Gastroesophageal sphincter (tissue), 4 donors: ENCODE data around the gene KCNB1. TPM values are rescaled to one million over a fixed set of nuclear protein-coding genes. Genes with fewer than 3 reads are reported as not detected.

Experiments
- ATAC-seq: fragments of 150-250 bp; one replicate; pipeline ENCODE4 v1.9.1; 2016; ENCODE audit warnings: mild to moderate bottlenecking, moderate library complexity
- H3K27ac ChIP-seq, 4 donors: fragments of 200-600 bp; sonication (generic) in 3 of 4; 1 replicate in 3 of 4; 2 replicates in 1 of 4; pipeline ENCODE4 v1.5.1; 2016 to 2019
- H3K27me3 ChIP-seq: fragments of 200-600 bp; sonication (generic); one replicate; pipeline ENCODE4 v1.5.1; 2019
- H3K36me3 ChIP-seq, 2 donors: fragments of 200-600 bp; sonication (generic); one replicate each; pipeline ENCODE4 v1.5.1; 2019; ENCODE audit warnings: control low read depth in 1 of 2
- H3K4me1 ChIP-seq, 3 donors: fragments of 200-600 bp; sonication (generic); 1 replicate in 2 of 3; 2 replicates in 1 of 3; pipeline ENCODE4 v1.5.1; 2016 to 2019; ENCODE audit warnings: control low read depth in 2 of 3
- H3K4me3 ChIP-seq, 2 donors: fragments of 200-600 bp; sonication (generic); one replicate each; pipeline ENCODE4 v1.5.1; 2019; ENCODE audit warnings: mild to moderate bottlenecking in 1 of 2, moderate library complexity in 1 of 2
- H3K9me3 ChIP-seq, 3 donors: fragments of 200-600 bp; sonication (generic); one replicate each; pipeline ENCODE4 v1.5.1; 2017 to 2019; ENCODE audit warnings: control low read depth in 2 of 3
- EP300 ChIP-seq: sonication (generic); formaldehyde crosslinking; IDR thresholded peaks from one replicate; pipeline ENCODE4 v1.6.1; 2017; ENCODE audit warnings: antibody characterized with exemption, mild to moderate bottlenecking
- POLR2A ChIP-seq, 2 donors: fragments of 450-650 bp; IDR thresholded peaks; one replicate each; pipeline ENCODE4 v1.6.1; 2017; ENCODE audit warnings: antibody characterized with exemption in 2 of 2, mild to moderate bottlenecking in 2 of 2, moderate library complexity in 1 of 2
- POLR2AphosphoS5 ChIP-seq: sonication (generic); formaldehyde crosslinking; IDR thresholded peaks from one replicate; pipeline ENCODE4 v1.6.1; 2017; ENCODE audit warnings: antibody characterized with exemption
- WGBS, 2 donors: methylation state at CpG; one replicate each; pipeline ENCODE4 v1.1.5; 2018; ENCODE audit warnings: low coverage in 1 of 2; 5-methylcytosine and 5-hydroxymethylcytosine counted together
- total RNA-seq, 4 donors: library from RNA; depleted of rRNA; stranded (reverse); fragments of >200 nt; gene quantifications; one replicate each; pipeline ENCODE4 v1.1.0, GENCODE V29; 2016
- TF ChIP-seq, protein P1 (sequence below), 4 experiments: fragments of 200-600 bp in 2 of 4; fragments of 450-650 bp in 2 of 4; sonication (generic) in 1 of 4; IDR thresholded peaks; one replicate each; pipeline ENCODE4 v1.5.1; 2017 to 2019; ENCODE audit warnings: antibody characterized with exemption in 4 of 4, mild to moderate bottlenecking in 2 of 4, moderate library complexity in 2 of 4

KCNB1 gene
- total RNA-seq, 4 donors from 2014 or later: 26.3 to 44.1 (median 38.0) TPM

DNA sequence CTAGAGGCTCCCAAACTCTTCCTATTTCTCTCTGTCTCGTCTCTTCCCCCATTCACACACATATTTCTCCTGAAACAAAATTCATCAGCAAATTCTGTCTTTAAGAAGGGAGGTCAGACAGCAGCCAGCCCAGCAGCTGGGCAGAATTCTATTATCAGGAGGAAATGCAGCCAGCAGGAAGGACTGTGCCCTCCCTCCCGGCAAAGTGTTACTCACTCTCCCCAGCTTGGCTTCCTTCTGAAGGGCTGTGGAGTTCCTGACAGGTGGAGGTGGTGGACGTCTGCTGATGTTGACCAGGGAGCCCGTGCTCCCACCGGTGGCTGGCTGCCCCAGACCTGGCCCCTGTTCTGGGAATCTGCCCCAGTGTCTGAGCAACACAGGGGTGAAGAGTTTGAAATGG is 37.3 kb downstream of the KCNB1 start:
- Histone ChIP-seq H3K4me3 (no peak overlapping the region), H3K4me1 (peaks cover 17 to 90% (median 40%) of the 10 kb centered on the region in 3 donors), H3K9me3 (no peaks in the 10 kb centered on the region), H3K36me3 (no peaks in the 10 kb centered on the region), H3K27ac (peak overlapping the region; percentile 83 to 88 (median 86)), H3K27me3 (no peaks in the 10 kb centered on the region)
- no peak for ATAC-seq
- WGBS, 2 donors: 0 to 50% methylated on average over 1 to 2 of the region's 5 CpGs
- no peak for TF ChIP-seq POLR2A (IDR thresholded peaks at IDR 0.05)
- TF ChIP-seq, protein P1, sequence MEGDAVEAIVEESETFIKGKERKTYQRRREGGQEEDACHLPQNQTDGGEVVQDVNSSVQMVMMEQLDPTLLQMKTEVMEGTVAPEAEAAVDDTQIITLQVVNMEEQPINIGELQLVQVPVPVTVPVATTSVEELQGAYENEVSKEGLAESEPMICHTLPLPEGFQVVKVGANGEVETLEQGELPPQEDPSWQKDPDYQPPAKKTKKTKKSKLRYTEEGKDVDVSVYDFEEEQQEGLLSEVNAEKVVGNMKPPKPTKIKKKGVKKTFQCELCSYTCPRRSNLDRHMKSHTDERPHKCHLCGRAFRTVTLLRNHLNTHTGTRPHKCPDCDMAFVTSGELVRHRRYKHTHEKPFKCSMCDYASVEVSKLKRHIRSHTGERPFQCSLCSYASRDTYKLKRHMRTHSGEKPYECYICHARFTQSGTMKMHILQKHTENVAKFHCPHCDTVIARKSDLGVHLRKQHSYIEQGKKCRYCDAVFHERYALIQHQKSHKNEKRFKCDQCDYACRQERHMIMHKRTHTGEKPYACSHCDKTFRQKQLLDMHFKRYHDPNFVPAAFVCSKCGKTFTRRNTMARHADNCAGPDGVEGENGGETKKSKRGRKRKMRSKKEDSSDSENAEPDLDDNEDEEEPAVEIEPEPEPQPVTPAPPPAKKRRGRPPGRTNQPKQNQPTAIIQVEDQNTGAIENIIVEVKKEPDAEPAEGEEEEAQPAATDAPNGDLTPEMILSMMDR (IDR thresholded peaks at IDR 0.05): no peak
- no peak for TF ChIP-seq EP300
- TF ChIP-seq POLR2AphosphoS5: no peak

DNA sequence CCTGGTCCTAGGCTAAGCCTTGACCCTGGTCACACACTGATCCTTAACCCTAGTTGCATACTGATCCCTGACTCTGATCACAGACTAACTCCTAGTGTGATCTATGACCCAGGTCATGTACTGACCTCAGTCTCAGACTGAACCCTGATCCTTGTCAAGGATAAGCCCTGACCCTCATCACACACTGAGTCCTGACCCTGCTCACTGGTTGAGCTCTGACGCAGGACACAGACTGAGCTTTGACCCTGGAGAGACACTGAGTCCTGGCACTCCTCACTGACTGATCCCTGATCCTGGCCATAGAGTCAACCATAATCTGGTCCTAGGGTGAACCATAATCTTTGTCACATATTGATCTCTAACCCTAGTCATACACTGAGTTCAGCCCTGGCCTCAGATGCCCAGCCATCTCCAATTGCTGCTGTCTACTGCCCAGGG is 37.9 kb downstream of the KCNB1 start:
- ATAC-seq: no peak
- no peak for TF ChIP-seq EP300
- TF ChIP-seq, protein P1 (IDR thresholded peaks at IDR 0.05): no peak
- TF ChIP-seq POLR2AphosphoS5: no peak
- TF ChIP-seq POLR2A (IDR thresholded peaks at IDR 0.05): no peak
- 80% methylated on average over 1 of the region's 1 CpG; no CpG with 5 or more reads in 1 of the 2 donors for WGBS, 2 donors
- H3K27ac ChIP-seq: peak overlapping the region; percentile 83 to 88 (median 86)
- no peaks in the 10 kb centered on the region for H3K36me3 ChIP-seq
- H3K4me1 ChIP-seq: peaks cover 17 to 90% (median 40%) of the 10 kb centered on the region in 3 donors
- no peaks in the 10 kb centered on the region for H3K27me3 ChIP-seq
- H3K4me3 ChIP-seq: no peak overlapping the region
- no peaks in the 10 kb centered on the region for H3K9me3 ChIP-seq

DNA sequence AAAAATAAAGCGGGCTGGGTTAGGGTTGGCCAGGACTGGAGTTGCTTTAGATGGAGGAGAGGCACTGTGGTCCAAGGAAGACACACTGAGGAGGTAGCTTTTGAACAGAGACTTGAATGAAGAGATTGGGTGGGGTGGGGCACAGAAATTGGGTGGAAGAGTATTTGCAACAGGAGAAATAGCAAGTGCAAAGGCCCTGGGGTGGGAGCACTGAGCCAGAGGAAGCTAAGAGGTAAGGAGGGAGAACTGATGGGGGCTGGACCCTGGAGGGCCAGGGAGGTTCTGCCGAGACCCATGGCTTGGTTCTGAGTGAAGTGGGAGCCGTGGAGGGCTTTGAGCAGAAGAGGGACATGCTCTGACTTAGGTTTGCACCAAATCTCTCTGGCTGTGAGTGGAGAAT is 45.4 kb downstream of the KCNB1 start:
- Histone ChIP-seq H3K27me3 (no peaks in the 10 kb centered on the region), H3K27ac (no peak overlapping the region), H3K4me3 (no peak overlapping the region), H3K9me3 (no peaks in the 10 kb centered on the region), H3K36me3 (no peaks in the 10 kb centered on the region), H3K4me1 (peaks cover 0 to 45% (median 0%) of the 10 kb centered on the region in 3 donors)
- ATAC-seq: no peak
- WGBS, 2 donors: 88 to 100% methylated on average over 2 to 3 of the region's 3 CpGs
- TF ChIP-seq, protein P1 (IDR thresholded peaks at IDR 0.05): no peak
- no peak for TF ChIP-seq POLR2A (IDR thresholded peaks at IDR 0.05)
- no peak for TF ChIP-seq EP300
- no peak for TF ChIP-seq POLR2AphosphoS5

DNA sequence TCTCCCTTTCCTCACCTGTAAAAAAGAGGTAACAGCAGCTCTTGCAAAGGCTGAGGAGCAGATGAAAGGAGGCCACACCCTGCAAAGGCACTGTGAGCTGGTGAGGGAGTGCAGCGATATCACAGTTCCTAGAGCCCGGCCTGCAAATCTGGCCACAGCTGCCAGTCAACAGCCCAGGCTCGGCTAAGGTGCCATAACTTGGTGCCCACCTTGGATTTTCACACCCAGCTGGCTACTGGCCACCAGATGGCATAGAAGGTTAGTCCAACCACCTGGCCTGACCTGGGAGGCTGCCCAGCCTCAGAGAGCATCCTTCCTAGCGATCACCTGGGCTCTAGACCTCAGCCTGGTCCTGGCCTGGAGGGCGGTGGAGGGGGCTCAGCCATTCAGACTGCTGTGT is 46.8 kb downstream of the KCNB1 start:
- 100% methylated on average over 2 of the region's 5 CpGs; no CpG with 5 or more reads in 1 of the 2 donors for WGBS, 2 donors

DNA sequence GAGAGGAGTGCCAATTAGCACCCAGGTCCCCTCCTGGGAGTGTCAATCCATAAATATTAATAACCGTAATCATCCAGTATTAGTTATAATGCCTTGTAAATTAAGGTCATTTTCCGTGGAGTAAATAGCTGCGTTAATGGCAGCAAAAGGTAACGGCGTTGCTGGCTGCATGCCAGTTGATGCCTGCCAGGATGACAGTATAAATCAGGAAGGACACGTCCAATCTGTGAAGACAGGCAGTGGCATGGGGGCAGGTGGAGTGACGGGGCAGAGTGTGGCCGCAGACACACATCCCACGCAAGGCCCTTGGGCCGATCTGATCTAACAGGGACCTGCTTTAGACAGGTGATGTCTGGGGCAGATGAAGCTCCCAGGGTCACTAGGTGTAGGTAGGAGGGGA is 49.1 kb downstream of the KCNB1 start:
- Histone ChIP-seq H3K4me1 (peaks cover 0 to 18% (median 0%) of the 10 kb centered on the region in 3 donors), H3K27me3 (no peaks in the 10 kb centered on the region), H3K4me3 (no peak overlapping the region), H3K36me3 (no peaks in the 10 kb centered on the region), H3K9me3 (no peaks in the 10 kb centered on the region), H3K27ac (peak overlapping the region in 2 of 4 donors; percentile 20 to 56)
- TF ChIP-seq POLR2A (IDR thresholded peaks at IDR 0.05): no peak
- TF ChIP-seq, protein P1 (IDR thresholded peaks at IDR 0.05): no peak
- TF ChIP-seq EP300: no peak
- no peak for TF ChIP-seq POLR2AphosphoS5
- no peak for ATAC-seq
- 38 to 69% methylated on average over 1 to 10 of the region's 10 CpGs for WGBS, 2 donors

More for the DNA sequence above, 46.8 kb downstream of the KCNB1 start:
- no peaks in the 10 kb centered on the region for H3K9me3 ChIP-seq
- H3K27ac ChIP-seq: no peak overlapping the region
- no peaks in the 10 kb centered on the region for H3K36me3 ChIP-seq
- H3K4me1 ChIP-seq: peaks cover 0 to 37% (median 0%) of the 10 kb centered on the region in 3 donors
- ATAC-seq: no peak
- no peak overlapping the region for H3K4me3 ChIP-seq
- TF ChIP-seq POLR2AphosphoS5 (no peak), EP300 (no peak), POLR2A (IDR thresholded peaks at IDR 0.05) (no peak)
- TF ChIP-seq, protein P1 (IDR thresholded peaks at IDR 0.05): no peak
- H3K27me3 ChIP-seq: no peaks in the 10 kb centered on the region
